Epithelial cell of esophagus (primary cell): ENCODE measurements around the gene PSPN.
A peak's percentile ranks its signal among the peaks of the same experiment; 100 is the strongest.
"Not testable (repeated sequence)": the region's sequence is repeated elsewhere in the genome, so short reads cannot be mapped to it uniquely, and the experiment has no call there.

ENCODE experiments used
- DNase-seq: peaks from one replicate; pipeline ENCODE4 v3.0.0; 2010; ENCODE audit warnings: low read depth
- H3K4me3 ChIP-seq: 2 replicates; pipeline ENCODE4 v1.5.1; 2011; ENCODE audit warnings: mild to moderate bottlenecking, low read length, control low read depth
- CTCF ChIP-seq: IDR thresholded peaks from 2 replicates; pipeline ENCODE4 v1.5.1; 2011; ENCODE audit warnings: low read depth, mild to moderate bottlenecking, low read length, control low read depth, inconsistent platforms; ENCODE audit not compliant: insufficient read depth; ENCODE audit errors: missing control alignments

Gene PSPN

GRCh38 chr19:6357174-6357573 is 18.6 kb downstream of the PSPN start:
- DNase-seq, result no peak
- TF ChIP-seq CTCF, result no peak
- H3K4me3 ChIP-seq, result no peak overlapping the region

- H3K4me3 ChIP-seq, DNase-seq: not testable (repeated sequence)
Measured at GRCh38 chr19:6355321-6356040, 20.3 kb downstream of the PSPN start.

- peak; percentile 54 for TF ChIP-seq CTCF
- peak; percentile 20 for DNase-seq
- no peak overlapping the region for H3K4me3 ChIP-seq
Measured at GRCh38 chr19:6354098-6354674, 21.5 kb downstream of the PSPN start.

DNA sequence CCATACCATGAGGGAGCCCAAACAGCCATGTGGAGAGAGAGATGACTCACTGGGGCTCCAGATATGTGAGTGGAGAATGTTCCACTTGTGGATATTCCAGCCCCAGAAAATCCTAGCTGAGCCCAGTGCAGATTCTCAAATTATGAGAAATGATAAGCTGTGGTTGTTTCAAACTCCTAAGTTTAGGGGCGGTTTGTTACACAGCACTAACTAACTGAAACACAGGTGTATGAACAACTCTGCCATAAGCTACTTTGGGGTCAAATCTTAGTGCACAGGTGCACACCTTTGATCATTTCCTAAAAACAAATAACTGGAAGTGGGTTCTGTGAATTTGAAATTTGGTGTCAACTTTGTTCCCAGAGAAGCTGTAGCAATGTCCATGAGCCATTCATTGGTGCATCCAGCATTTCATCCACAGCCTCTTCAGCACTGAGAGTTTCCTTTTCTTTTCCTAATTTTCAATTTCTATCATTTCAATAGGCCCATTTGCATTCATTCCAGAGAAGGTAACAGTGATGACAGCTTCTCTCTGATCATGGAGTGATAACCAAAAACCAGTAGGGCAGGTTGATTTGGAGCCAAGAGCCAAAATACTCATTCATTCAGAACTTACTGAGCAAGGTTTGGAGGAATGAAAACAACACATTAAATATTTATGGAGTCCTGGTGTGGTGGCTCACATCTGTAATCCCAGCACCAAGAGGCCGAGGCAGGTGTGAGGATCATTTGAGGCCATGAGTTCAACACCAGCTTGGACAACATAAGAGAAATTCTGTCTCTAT is 23.2 kb downstream of the PSPN start:
- DNase-seq, result peak; percentile 51
- TF ChIP-seq CTCF, result no peak

GRCh38 chr19:6350688-6351087 is 25.0 kb downstream of the PSPN start:
- TF ChIP-seq CTCF, result no peak
- no peak overlapping the region for H3K4me3 ChIP-seq
- DNase-seq, result no peak

More for the DNA sequence above, 23.2 kb downstream of the PSPN start:
- no peak overlapping the region for H3K4me3 ChIP-seq

DNA sequence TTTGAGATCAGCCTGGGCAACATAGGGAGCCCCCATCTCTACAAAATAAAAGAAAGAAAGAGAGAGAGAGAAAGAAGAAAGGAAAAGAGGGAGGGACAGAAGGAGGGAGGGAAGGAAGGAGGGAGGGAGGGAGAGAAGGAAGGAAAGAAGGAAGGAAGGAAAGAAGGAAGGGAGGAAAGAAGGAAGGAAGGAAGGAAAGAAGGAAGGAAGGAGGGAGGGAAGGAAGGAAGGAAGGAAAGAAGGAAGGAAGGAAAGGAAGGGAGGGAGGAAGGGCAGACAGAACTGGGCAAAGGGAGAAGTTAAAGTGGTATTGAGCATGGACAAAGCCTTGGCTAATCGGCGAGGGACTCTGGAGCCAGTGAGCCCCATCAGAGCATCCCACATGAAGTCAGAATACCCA is 26.5 kb downstream of the PSPN start:
- DNase-seq, H3K4me3 ChIP-seq: not testable (repeated sequence)

GRCh38 chr19:6343462-6343861 is 32.3 kb downstream of the PSPN start:
- no peak overlapping the region for H3K4me3 ChIP-seq
- DNase-seq, result no peak
- no peak for TF ChIP-seq CTCF
